Measurements from ENCODE around the gene USP25. TPM values are rescaled to one million over a fixed set of nuclear protein-coding genes. Genes with fewer than 3 reads are reported as not detected.

The USP25 gene
- total and polyA plus RNA-seq, 12 donors = 13.5 to 57.7 (median 45.9) TPM

DNA sequence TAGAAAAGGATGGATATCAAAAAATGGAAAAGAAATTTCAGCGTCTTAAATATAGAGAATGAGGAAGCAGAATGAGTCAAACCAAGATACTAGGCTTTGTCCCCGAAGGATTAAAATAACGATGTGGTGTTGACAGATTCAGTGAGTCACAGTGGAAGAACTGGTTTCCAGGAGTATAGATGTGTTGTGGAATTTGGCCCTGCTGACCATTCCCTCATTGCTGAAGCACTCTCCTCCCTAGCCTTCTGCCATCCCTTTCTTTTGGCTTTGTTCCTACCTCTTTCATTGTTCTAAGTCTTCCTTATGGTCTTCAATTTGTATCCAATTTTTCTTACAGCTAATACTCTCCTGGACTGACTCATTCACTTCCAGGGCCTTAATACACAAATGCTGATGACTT, 23.1 kb upstream of the USP25 start:
- peak in 1 of 2 donors; percentile 7 for DNase-seq
- WGBS, 2 donors = 35 to 40% methylated on average over 3 of the region's 3 CpGs

DNA sequence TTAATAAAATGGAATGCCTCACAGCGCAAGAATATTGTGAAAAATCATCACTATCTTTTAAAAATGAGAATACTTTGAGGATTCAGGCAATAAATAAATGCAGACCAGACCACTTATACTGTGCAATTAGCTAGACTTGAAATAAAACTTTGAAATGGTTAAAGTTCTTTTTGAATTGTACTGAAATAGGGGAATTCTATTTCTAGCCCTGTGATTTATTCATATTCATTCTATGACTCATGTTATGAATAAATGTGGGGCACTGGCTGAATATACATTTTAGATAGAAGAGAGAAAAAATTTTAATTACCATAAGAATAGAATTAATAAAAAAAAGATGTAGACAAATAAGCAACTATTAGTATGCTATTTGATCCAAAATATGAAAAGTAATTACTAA, 16.4 kb upstream of the USP25 start:
- Histone ChIP-seq H3K27me3 (no peaks in the 10 kb centered on the region), H3K36me3 (no peaks in the 10 kb centered on the region), H3K4me1 (no peaks in the 10 kb centered on the region), H3K4me3 (no peak overlapping the region), H3K27ac (no peak overlapping the region), H3K9me3 (peaks cover 0 to 2% (median 0%) of the 10 kb centered on the region in 11 donors)
- TF ChIP-seq, protein P1, sequence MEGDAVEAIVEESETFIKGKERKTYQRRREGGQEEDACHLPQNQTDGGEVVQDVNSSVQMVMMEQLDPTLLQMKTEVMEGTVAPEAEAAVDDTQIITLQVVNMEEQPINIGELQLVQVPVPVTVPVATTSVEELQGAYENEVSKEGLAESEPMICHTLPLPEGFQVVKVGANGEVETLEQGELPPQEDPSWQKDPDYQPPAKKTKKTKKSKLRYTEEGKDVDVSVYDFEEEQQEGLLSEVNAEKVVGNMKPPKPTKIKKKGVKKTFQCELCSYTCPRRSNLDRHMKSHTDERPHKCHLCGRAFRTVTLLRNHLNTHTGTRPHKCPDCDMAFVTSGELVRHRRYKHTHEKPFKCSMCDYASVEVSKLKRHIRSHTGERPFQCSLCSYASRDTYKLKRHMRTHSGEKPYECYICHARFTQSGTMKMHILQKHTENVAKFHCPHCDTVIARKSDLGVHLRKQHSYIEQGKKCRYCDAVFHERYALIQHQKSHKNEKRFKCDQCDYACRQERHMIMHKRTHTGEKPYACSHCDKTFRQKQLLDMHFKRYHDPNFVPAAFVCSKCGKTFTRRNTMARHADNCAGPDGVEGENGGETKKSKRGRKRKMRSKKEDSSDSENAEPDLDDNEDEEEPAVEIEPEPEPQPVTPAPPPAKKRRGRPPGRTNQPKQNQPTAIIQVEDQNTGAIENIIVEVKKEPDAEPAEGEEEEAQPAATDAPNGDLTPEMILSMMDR (IDR thresholded peaks at IDR 0.05) = no peak
- intact Hi-C loops (cut with DNase I) = no loop called here
- ATAC-seq = no peak
- DNase-seq = no peak
- whole genome bisulfite sequencing, 2 donors = 98 to 99% methylated on average over 1 of the region's 1 CpG

More for the DNA sequence above, 23.1 kb upstream of the USP25 start:
- no peaks in the 10 kb centered on the region for H3K36me3 ChIP-seq
- no peak overlapping the region for H3K27ac ChIP-seq
- H3K27me3 ChIP-seq = no peaks in the 10 kb centered on the region
- H3K4me3 ChIP-seq = no peak overlapping the region
- TF ChIP-seq, protein P1 (IDR thresholded peaks at IDR 0.05) = no peak
- intact Hi-C loops (cut with DNase I) = no loop called here
- H3K9me3 ChIP-seq = peaks cover 0 to 21% (median 10%) of the 10 kb centered on the region in 11 donors
- peaks cover 0 to 7% (median 0%) of the 10 kb centered on the region in 9 donors for H3K4me1 ChIP-seq
- peak in 7 of 8 donors; percentile 46 to 96 (median 68) for ATAC-seq

DNA sequence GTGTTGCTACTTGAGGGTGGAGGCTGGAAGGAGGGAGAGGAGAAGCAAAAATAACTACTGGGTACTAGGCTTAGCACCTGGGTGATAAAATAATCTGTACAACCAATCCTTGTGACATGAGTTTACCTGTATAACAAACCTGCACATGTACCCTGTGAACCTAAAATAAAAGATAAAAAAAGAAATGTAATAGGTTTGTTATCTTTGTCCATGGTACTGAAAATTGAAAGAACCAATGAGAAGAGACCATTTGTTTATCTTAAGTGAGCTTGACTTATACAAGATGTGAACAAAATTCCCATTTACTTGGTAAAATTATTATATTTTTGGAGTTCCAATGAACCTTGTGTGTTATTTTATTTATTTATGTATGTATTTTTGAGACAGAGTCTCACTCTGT, 11.1 kb upstream of the USP25 start:
- intact Hi-C loops (cut with DNase I) = no loop called here

DNA sequence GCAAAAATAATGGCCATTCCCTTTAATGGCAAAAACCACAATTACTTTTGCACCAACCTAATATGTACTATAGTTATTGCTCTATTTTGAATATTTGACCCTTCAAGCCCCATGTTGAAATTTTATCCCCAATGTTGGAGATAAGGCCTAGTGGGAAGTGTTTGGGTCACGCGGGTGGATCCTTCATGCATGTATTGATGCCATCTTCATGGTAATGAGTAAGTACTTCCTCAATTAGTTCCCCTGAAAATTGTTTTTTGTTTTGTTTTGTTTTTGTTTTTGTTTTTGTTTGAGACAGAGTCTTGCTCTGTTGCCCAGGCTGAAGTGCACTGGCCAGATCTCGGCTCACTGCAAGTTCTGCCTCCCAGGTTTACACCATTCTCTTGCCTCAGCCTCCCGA, 9.8 kb upstream of the USP25 start:
- 94 to 96% methylated on average over 4 of the region's 4 CpGs for WGBS, 2 donors
- TF ChIP-seq, protein P1 (IDR thresholded peaks at IDR 0.05) = no peak
- intact Hi-C loops (cut with DNase I) = loop anchor here in 3 of 10 donors (10.0 kb wide), 2 partner anchors 105 to 1335 kb away; partner anchors contain the start of gene HSPA13 (in 2 of the 3)
- H3K4me1 ChIP-seq = no peaks in the 10 kb centered on the region
- no peak overlapping the region for H3K4me3 ChIP-seq
- H3K9me3 ChIP-seq = peaks cover 0 to 10% (median 0%) of the 10 kb centered on the region in 11 donors
- no peak for DNase-seq
- no peak for ATAC-seq
- no peak overlapping the region for H3K27ac ChIP-seq
- no peaks in the 10 kb centered on the region for H3K27me3 ChIP-seq
- H3K36me3 ChIP-seq = no peaks in the 10 kb centered on the region

More for the DNA sequence above, 11.1 kb upstream of the USP25 start:
- H3K27ac ChIP-seq = no peak overlapping the region
- no peaks in the 10 kb centered on the region for H3K27me3 ChIP-seq
- no peaks in the 10 kb centered on the region for H3K36me3 ChIP-seq
- TF ChIP-seq, protein P1 (IDR thresholded peaks at IDR 0.05) = no peak
- no peak for ATAC-seq
- H3K4me3 ChIP-seq = no peak overlapping the region
- H3K4me1 ChIP-seq = no peaks in the 10 kb centered on the region
- peaks cover 0 to 10% (median 0%) of the 10 kb centered on the region in 11 donors for H3K9me3 ChIP-seq
- DNase-seq = no peak

All from heart right ventricle (tissue), 16 donors.